Skeletal muscle satellite cell (primary cell): ENCODE data around the gene FOXP1.

Source experiments
- H3K27me3 ChIP-seq: 2 replicates; pipeline ENCODE4 v1.7.0; 2013; ENCODE audit warnings: low read length; ENCODE audit not compliant: control insufficient read depth, insufficient read depth
- H3K36me3 ChIP-seq: 2 replicates; pipeline ENCODE4 v1.7.0; 2013; ENCODE audit warnings: mild to moderate bottlenecking, control low read depth, low read length; ENCODE audit not compliant: insufficient read depth
- H3K4me1 ChIP-seq: 2 replicates; pipeline ENCODE4 v1.7.0; 2013; ENCODE audit warnings: low read length; ENCODE audit not compliant: control insufficient read depth, insufficient read depth
- H3K4me2 ChIP-seq: 2 replicates; pipeline ENCODE4 v1.7.0; 2013; ENCODE audit warnings: mild to moderate bottlenecking, low read length
- H3K4me3 ChIP-seq: 2 replicates; pipeline ENCODE4 v1.7.0; 2013; ENCODE audit warnings: low read length
- H3K9ac ChIP-seq: 2 replicates; pipeline ENCODE4 v1.7.0; 2013; ENCODE audit warnings: mild to moderate bottlenecking, low read depth, low read length, moderate library complexity
- H3K9me3 ChIP-seq: replicated peaks from 2 replicates; pipeline ENCODE4 v1.7.0; 2013; ENCODE audit warnings: mild to moderate bottlenecking, control low read depth, low read length

The FOXP1 gene

DNA sequence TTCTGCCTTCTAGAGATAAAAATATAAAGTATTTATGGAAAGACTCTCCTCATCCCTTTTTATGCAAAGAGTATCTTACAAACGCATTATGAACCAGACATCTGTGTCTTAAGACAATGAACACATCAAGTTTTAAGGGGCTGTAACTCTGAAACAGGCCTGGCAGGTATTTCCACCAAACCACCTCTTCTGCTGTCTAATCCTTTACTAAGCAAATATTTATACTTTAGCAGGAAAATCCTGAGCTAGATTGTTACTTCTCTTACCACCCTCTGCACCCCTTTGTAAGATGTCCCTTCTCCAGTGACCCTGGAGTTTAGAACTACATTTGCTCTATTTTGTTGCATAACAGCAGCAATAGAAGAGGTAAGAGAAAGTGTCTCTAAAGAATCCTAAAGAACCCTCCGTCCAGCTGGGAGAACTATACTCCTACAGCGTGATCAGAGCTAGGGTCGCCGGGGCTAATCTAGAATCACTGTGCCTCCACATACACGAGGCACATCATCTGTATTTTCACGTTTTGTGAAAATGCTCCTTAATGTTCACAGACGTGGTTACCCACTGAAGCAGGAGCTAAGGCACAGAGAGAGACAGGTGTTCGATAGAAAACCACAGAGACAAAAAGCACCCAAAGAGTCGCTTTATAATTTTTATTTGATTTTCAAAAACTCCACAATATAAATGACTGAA is 129.6 kb downstream of the FOXP1 start:
- H3K9me3 ChIP-seq, result no peaks in the 10 kb centered on the region
- no peak overlapping the region for H3K4me2 ChIP-seq
- H3K27me3 ChIP-seq, result no peaks in the 10 kb centered on the region
- H3K4me3 ChIP-seq, result no peak overlapping the region
- peaks cover 13% of the 10 kb centered on the region for H3K4me1 ChIP-seq
- no peaks in the 10 kb centered on the region for H3K36me3 ChIP-seq
- H3K9ac ChIP-seq, result no peak overlapping the region

DNA sequence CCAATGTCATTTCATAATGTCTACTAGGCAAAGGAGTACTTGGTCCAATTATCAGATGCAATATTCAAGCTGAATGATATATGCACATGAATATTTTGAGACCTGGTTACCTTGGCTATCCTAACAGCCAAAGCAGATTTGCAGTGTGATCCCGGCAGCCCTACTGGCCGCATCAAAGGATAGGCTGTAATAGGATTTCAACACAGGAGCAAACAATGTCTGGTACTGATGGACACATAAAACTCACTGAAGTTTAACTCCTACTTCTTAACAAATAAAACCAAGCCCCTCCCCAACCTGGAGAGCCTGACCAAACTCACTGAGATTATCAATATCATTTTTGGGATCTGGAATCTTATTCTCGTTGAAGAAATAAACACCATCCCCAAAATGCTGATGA is 130.2 kb downstream of the FOXP1 start:
- H3K36me3 ChIP-seq, result no peaks in the 10 kb centered on the region
- H3K27me3 ChIP-seq, result no peaks in the 10 kb centered on the region
- H3K9me3 ChIP-seq, result no peaks in the 10 kb centered on the region
- no peak overlapping the region for H3K4me3 ChIP-seq
- H3K4me1 ChIP-seq, result peaks cover 13% of the 10 kb centered on the region
- no peak overlapping the region for H3K4me2 ChIP-seq
- no peak overlapping the region for H3K9ac ChIP-seq

DNA sequence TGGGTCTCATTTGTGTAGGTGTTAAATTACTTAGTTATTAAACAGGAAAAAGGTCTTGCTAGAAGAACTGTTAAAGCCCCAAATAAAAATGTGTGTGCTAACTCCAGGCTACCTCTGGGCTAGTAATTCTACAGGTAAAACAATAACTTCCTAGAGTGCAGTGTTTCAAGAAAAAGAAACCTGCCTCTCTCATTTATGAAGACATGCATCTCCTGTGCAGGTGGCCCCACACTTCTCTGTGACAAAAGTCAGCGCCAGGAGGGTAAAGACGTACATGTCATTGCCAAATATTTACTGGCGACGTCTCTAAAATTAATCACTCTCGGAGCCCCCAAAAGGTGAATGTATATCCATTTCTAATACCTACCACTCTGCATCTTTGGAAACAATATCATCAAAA is 131.7 kb downstream of the FOXP1 start:
- H3K4me3 ChIP-seq, result no peak overlapping the region
- H3K4me1 ChIP-seq, result peaks cover 12% of the 10 kb centered on the region
- H3K9ac ChIP-seq, result no peak overlapping the region
- H3K4me2 ChIP-seq, result no peak overlapping the region
- no peaks in the 10 kb centered on the region for H3K27me3 ChIP-seq
- H3K36me3 ChIP-seq, result no peaks in the 10 kb centered on the region
- no peaks in the 10 kb centered on the region for H3K9me3 ChIP-seq

DNA sequence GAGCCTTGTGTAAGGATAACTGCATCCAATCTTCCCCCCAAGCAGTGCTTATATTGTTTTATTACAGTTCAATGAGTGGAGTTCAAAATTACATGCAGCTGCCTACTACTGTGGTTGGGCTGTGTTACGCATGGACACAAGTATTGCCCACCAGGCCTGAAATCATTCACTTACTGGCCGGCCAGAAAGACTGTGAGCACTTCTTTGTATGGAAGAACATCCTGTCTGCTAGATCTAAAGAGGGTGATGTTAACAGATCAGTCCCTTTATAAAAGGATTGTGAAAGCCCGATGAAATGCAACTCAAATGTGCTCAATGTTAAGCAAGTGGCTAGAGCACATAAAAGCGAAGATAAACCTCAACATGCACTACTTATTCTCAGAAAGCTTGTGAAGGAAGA is 132.5 kb downstream of the FOXP1 start:
- Histone ChIP-seq H3K4me1 (peaks cover 4% of the 10 kb centered on the region), H3K36me3 (no peaks in the 10 kb centered on the region), H3K4me3 (no peak overlapping the region)

DNA sequence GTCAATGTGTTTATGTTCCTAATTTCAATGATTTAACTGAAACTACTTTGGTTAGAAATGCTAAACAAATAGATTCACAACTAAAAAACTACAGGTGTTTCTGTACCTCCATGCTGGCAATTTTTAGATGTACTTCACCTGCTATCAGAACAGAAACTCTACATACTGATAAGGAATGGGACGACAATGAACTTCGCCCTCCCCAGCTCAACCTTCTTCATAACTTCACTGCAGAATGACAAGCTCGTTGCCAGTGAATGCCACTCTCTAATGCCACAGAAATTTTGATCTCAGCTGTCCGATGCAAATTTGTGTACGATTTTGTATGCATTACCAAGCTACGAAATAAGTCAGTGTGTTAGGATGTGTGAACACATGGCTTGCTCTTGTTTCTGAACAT is 133.4 kb downstream of the FOXP1 start:
- no peak overlapping the region for H3K9ac ChIP-seq
- H3K4me3 ChIP-seq, result no peak overlapping the region
- H3K9me3 ChIP-seq, result no peaks in the 10 kb centered on the region
- no peak overlapping the region for H3K4me2 ChIP-seq
- H3K4me1 ChIP-seq, result no peaks in the 10 kb centered on the region
- no peaks in the 10 kb centered on the region for H3K27me3 ChIP-seq
- no peaks in the 10 kb centered on the region for H3K36me3 ChIP-seq

More for the DNA sequence above, 132.5 kb downstream of the FOXP1 start:
- H3K4me2 ChIP-seq, result no peak overlapping the region
- no peaks in the 10 kb centered on the region for H3K27me3 ChIP-seq
- H3K9me3 ChIP-seq, result no peaks in the 10 kb centered on the region
- H3K9ac ChIP-seq, result no peak overlapping the region

DNA sequence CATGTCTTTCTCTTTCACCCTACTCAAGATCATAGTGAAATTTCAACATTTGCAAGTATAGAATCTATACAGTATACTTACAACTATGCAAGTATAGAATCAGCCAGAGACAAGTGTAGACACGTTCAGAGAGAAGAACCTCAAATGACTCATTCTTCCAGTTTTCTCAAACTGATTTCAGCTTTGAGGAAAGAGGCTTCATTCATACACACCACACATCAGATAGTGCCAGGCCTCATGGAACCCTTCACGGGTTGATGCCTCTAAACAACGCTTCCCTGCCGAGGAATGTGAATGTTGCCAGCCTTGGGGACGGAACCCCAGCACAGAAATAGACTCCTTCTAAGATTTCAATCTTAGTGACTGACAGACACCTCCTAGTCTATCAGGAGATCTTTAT is 135.7 kb downstream of the FOXP1 start:
- Histone ChIP-seq H3K9ac (no peak overlapping the region), H3K9me3 (no peaks in the 10 kb centered on the region), H3K4me1 (peaks cover 15% of the 10 kb centered on the region), H3K4me2 (no peak overlapping the region), H3K36me3 (no peaks in the 10 kb centered on the region), H3K4me3 (no peak overlapping the region), H3K27me3 (no peaks in the 10 kb centered on the region)

DNA sequence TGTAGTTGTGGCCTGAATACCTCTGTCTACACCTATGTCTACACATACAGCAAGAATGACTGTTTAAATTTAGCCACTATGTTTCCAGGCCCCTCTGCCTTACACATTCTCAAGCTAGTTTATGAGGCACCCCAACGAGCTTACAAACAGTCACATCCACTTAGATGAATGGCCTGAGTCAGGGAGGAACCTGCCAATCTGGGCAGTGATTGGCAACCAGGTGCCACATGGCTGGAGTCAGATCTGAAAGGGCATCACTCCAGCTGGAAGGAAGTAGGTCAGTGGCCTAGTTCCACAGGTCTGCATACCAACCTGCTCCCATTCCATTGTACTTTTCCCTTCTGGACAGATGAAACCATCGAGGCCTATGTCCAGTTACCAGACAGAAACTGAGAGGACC is 136.3 kb downstream of the FOXP1 start:
- Histone ChIP-seq H3K9me3 (no peaks in the 10 kb centered on the region), H3K4me3 (no peak overlapping the region), H3K9ac (no peak overlapping the region), H3K27me3 (no peaks in the 10 kb centered on the region), H3K4me2 (no peak overlapping the region), H3K4me1 (peaks cover 15% of the 10 kb centered on the region), H3K36me3 (no peaks in the 10 kb centered on the region)

DNA sequence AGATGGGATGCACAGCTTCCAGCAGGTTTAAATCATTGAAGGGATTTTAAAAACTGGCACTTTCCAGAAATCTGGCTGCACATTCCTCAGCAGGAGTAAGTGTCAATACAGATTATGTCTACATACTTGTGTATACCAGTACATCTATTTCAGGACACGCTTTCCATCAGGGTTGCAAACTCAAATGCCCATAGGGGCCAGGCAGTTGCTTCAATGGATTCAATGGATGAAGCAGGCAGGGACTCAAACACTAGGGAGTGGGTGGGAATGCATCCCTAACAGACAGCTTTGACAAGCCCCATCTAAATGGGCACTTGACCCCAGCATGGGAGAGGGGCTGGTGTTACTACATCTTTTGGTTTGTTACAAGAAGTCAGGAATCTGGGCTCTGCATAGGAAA is 136.8 kb downstream of the FOXP1 start:
- Histone ChIP-seq H3K9me3 (no peaks in the 10 kb centered on the region), H3K4me1 (peaks cover 15% of the 10 kb centered on the region), H3K9ac (no peak overlapping the region), H3K4me3 (no peak overlapping the region), H3K36me3 (no peaks in the 10 kb centered on the region), H3K4me2 (no peak overlapping the region), H3K27me3 (no peaks in the 10 kb centered on the region)

DNA sequence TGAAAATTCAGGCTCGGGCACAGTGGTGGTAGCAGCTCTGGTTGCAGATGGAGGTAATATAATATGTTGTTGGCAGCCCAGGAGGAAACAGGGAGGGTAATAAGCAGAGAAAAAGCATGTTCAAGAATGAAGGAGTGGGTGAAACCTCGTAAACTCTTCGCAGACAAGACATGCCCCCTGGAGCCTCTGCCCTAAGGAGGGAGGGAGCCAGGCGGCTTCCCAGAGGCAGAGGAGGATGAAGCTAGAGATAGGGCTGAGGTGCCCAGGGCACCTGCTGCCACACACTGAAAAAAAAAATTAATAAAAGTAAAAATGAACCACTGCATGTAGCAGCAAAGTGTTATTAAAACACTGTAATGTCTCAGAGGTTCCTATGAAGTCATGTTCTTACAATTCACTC is 137.3 kb downstream of the FOXP1 start:
- H3K9me3 ChIP-seq, result no peaks in the 10 kb centered on the region

DNA sequence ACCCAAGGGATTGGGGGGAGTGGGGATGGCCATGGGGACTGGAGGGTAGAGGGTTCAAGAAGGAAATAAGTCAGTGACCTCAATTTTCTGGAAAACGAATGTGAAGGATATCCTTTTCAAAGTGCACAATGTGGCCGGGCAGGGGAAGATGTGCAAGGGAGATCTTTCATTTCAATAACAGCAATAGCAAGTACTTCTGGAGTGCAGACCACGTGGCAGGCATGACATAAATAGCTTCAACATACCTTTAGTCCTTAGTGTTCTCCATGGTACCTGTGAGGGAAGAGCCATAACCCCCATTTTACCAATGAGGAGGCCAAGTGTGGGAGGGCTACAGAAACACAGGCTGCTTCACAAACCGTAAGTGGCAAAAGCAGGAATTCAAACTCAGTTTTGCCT is 138.7 kb downstream of the FOXP1 start:
- Histone ChIP-seq H3K9ac (no peak overlapping the region), H3K4me1 (peaks cover 15% of the 10 kb centered on the region), H3K4me2 (no peak overlapping the region), H3K36me3 (no peaks in the 10 kb centered on the region), H3K4me3 (no peak overlapping the region), H3K27me3 (no peaks in the 10 kb centered on the region), H3K9me3 (no peaks in the 10 kb centered on the region)

More for the DNA sequence above, 137.3 kb downstream of the FOXP1 start:
- Histone ChIP-seq H3K27me3 (no peaks in the 10 kb centered on the region), H3K36me3 (no peaks in the 10 kb centered on the region), H3K4me2 (no peak overlapping the region), H3K9ac (no peak overlapping the region), H3K4me3 (no peak overlapping the region), H3K4me1 (peaks cover 15% of the 10 kb centered on the region)

DNA sequence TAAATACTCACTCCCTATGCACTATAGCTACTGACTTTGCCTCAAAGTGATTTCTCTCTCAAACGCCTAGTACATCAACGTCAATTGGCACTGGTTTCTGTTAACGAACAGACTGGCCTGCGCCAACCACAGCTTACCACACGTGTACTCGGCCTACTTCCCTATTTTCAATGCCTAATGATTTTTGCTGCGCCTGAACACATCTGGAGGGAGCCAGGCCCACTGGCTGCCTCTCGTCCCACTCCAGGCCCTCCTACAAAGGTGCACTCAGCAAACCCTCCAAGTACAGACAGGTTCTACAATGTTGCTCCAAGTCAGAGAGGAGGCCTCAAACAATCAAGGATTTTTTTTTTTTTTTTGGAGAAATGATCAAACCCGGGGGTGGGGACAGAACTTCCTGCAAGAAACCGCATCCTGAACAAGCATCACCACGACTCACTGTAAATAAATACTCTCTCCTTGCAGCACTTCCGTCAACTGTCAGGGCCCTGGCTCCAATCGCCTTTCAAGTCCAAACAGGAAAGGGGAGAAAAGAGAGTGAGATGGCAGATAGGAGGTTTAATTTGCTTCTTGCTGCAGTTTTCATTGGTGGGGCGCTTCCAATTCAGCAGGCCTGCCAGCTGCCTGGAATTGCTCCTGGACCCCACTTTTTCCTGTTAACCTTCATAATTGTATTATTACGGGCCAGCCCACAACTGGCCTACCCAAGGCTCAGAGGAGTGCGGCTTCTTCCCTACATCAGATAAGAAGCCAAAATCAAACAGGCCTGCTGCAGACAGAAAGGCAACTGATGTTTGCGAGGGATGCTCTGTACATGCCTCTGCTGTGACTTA is 139.3 kb downstream of the FOXP1 start:
- Histone ChIP-seq H3K27me3 (no peaks in the 10 kb centered on the region), H3K36me3 (no peaks in the 10 kb centered on the region), H3K9ac (peak overlapping the region; percentile 13), H3K4me3 (no peak overlapping the region), H3K9me3 (no peaks in the 10 kb centered on the region), H3K4me1 (peaks cover 15% of the 10 kb centered on the region), H3K4me2 (peak overlapping the region; percentile 32)

DNA sequence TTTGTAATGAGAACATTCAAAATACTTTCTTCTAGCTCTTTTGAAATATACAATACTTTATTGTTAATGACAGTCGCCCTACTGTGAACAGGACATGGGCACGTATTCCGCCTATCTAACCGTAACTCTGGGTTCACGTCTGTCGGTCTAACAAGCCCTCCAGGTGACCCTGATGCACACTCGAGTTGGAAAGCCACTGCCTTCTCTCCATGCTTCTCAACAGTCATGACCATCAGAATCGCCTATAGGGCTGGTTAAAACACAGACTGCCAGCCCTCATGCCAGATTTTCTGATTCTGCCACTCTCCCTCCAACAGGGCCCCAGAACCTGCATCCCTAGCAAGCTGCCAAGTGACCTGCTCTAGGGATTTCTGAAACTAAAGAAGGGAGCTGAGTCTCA is 140.2 kb downstream of the FOXP1 start:
- no peaks in the 10 kb centered on the region for H3K36me3 ChIP-seq
- H3K4me2 ChIP-seq, result no peak overlapping the region
- H3K9me3 ChIP-seq, result no peaks in the 10 kb centered on the region
- H3K9ac ChIP-seq, result no peak overlapping the region
- H3K4me3 ChIP-seq, result no peak overlapping the region
- peaks cover 15% of the 10 kb centered on the region for H3K4me1 ChIP-seq
- H3K27me3 ChIP-seq, result no peaks in the 10 kb centered on the region
